Measurements from ENCODE around the gene CCDC12.

DNA sequence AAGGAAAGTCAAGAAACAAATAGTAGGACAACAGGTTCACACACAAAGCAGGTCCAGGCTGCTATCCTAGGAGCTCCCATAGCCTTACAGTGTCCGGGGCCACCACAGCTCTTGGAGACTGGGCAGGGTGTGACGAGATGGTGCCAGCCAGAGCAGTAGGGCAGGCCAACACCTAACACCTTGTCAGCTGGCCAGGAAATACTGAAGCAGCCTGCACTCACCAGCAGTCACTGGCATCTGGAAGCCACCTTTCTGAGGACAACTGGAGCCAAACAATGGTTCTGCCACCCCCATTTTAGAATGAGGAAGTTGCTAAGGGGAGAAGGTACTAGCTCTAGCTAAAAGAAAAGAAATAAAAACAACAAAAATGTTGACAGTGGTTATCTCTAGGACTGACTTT is 47.2 kb downstream of the CCDC12 start:
- no peak for TF ChIP-seq POLR2A (IDR thresholded peaks at IDR 0.05)
- TF ChIP-seq, protein P1, sequence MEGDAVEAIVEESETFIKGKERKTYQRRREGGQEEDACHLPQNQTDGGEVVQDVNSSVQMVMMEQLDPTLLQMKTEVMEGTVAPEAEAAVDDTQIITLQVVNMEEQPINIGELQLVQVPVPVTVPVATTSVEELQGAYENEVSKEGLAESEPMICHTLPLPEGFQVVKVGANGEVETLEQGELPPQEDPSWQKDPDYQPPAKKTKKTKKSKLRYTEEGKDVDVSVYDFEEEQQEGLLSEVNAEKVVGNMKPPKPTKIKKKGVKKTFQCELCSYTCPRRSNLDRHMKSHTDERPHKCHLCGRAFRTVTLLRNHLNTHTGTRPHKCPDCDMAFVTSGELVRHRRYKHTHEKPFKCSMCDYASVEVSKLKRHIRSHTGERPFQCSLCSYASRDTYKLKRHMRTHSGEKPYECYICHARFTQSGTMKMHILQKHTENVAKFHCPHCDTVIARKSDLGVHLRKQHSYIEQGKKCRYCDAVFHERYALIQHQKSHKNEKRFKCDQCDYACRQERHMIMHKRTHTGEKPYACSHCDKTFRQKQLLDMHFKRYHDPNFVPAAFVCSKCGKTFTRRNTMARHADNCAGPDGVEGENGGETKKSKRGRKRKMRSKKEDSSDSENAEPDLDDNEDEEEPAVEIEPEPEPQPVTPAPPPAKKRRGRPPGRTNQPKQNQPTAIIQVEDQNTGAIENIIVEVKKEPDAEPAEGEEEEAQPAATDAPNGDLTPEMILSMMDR (IDR thresholded peaks at IDR 0.05), result no peak
